HG03066 (cell line): Measurements from ENCODE around the gene LILRB5.
"Not testable (repeated sequence)": the region's sequence is repeated elsewhere in the genome, so short reads cannot be mapped to it uniquely, and the experiment has no call there.

Experiments
- ATAC-seq: cut with Tn5 transposase; IDR thresholded peaks from one replicate; pipeline ENCODE4 v1.9.1; 2021; ENCODE audit warnings: low read depth; ENCODE audit not compliant: unreplicated experiment

LILRB5 gene

DNA sequence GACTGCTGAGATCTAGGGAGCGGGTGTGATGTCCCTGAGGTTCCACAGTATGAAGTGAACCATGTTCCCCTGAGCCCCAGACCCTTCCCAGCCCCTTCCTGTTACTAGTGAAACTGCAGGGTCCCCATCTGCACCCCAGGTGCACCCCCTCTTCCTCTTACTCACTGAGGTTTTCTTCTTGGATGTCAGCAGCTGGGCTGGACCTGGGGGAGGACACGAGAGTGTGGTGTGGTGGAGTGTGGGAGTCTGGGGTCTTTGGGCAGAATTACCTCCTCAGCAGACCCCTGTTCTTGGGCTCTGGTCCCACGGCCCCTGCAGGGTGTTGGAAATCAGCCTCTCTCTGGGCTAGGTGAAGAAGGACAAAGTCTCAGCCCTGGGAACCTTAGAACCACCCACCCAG, 11.1 kb downstream of the LILRB5 start:
- ATAC-seq = no peak

DNA sequence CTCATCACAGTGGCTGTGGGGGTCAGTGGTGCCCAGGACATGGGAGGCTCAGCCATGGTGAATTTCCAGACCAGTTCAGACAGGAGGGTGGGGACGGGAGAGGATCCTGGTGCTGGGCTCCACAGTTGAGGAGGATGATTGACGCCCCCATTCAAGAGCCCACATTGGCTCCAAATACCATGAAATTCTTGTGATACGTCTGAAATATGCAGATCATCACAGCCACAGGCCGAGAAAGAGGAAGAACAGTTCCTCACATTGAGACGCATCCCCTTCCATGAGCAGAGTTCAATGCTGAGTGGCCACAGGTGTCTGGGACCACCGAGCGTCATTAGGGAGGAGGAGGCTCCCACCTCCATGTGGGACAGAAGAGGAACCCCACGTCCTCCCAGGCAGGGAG, 13.3 kb downstream of the LILRB5 start:
- not testable (repeated sequence) for ATAC-seq

DNA sequence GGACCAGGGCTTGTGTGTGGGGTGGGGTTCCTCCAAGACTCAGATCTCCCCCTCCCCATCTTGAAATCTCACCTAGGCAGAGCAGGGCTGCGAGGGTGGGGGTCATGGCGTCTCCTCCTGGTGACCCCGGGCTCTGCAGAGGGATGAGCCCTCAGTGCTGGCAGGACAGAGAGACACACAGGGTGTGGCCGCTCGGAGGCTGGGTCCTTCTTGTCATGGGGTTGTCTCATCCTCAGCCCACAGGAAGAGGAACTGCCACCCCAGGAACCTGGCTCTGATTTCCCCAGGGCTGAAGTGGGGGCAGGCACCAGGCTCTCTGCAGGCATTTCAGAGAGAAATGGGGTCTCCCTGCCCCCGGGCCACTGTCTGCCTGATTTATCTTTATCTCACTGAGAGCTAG, 14.4 kb downstream of the LILRB5 start, which contains the start of gene LILRA6:
LILRA6 (minus strand) TSS at position 145 of the 400 bp plus-strand sequence.
- ATAC-seq = not testable (repeated sequence)

DNA sequence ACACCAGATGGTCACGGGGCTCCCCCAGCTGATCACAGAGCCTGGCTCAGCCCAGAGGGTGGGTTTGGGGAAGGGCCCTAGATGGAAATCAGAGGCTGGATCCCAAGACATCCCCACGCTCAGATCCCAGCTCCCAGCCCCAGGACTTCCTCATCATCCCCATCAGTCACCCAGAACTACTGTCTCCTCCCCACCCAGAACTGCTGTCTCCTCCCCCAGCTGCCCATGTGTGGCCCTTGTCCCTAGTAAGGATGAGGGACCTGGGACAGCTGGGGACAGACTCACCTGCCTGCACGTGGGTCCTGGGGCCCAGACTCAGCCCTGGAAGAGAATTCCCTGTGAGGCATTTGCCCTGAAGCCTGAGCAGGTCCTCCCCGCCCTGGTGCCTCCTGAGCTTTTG, 14.8 kb downstream of the LILRB5 start:
- not testable (repeated sequence) for ATAC-seq

DNA sequence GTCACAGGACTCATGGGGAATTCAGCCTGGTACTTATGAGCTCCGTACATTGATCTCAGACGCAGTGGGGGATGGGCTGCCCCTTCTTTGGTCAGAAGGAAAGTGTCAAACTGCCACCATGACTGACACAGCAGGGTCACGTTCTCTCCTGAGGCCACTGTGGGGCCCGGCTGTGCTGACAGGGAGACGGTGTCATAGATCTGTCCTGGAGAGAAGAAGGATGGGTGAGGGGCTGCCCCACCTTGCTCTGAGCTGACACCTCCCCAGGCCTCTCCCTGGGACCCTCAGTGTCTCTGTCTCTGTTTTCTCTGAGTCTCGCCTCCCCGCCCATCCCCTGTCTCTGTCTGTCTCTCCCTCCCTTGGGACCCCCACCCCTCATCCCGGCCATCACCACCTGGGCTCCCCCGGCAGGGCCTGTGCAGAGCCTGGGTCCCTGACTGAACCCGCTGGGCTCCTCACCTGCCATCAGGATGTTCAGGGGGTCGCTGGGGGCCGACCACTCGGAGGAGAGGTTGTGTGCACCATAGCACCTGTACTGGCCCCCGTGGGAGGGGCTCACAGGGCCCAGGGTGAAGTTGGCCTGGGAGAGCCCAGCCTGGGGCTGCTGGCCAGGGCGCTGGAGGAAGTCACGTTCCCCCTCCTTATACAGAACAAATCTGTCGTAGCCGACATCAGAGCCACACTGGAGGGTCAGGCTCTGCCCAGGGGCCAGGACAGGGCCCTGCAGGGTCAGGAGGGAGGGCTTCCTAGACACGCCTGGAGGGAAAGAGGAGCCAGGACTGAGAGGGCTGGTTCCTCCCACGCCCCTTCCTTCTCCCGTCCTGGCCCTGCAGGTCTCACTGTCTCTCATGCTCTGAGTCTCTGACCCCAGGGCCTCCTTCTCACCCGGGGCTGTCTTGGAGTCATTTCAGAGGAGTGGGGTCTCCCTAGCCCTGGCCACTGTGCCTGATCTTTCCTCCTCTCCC, 16.4 kb downstream of the LILRB5 start:
- not testable (repeated sequence) for ATAC-seq

DNA sequence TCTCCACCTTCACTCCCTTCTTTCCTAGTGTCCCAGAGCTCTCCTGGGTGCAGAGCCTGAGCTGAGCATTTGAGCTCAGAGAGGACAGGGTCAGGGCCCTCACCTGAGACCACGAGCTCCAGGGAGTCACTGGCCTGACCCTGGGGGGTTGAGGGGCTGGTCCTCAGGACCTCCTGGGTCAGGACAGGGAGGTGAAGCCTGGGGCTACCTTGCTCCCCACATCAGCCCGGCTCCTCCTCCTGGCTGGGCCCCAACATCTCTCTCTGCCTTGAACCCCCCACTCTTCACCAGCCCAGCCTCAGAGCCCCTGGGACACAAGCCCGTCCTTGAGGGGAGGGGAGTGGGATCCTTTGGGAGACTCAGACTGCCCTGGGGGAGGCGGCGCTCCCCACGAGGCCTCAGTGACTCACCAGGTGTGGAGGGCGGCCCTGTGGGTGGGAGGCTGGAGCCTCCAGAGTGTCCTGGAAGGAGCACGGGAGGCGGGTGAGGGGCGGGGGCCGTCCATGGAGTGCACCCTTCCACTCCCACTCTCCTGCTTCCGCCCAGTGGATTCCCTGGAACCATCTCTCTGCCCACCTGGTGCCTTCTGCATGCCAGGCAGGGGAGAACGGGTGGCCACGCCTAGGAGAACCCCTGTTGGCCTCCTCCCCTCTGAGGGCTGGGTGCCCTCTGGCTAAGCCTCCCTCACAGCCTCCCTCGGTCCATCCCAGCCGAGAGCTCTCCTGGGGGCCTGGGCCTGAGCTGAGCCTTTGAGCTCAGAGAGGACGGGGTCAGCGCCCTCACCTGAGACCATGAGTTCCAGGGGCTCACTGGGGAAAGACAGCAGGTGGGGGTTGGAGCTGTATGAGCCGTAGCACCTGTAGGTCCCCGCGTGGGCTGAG, 17.3 kb downstream of the LILRB5 start:
- not testable (repeated sequence) for ATAC-seq

DNA sequence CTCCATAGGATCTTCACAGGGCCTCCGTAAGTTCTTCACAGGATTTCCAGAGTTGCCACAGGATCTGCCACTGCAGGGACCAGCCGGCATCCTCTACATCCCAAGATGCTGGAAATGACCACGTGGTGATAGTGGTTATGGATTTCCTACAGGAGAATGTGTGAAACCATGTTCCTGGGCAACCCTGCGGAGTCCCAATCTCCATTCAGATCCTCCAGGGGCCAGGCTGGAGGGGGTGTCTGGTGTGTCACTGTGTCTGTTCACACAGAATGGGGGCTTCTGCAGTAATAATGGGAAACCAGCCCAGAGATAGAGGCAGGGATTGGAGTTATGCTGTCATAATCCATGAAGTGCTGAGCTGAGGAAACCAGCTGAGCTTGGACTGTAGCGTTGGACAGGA, 23.1 kb downstream of the LILRB5 start:
- ATAC-seq = no peak

DNA sequence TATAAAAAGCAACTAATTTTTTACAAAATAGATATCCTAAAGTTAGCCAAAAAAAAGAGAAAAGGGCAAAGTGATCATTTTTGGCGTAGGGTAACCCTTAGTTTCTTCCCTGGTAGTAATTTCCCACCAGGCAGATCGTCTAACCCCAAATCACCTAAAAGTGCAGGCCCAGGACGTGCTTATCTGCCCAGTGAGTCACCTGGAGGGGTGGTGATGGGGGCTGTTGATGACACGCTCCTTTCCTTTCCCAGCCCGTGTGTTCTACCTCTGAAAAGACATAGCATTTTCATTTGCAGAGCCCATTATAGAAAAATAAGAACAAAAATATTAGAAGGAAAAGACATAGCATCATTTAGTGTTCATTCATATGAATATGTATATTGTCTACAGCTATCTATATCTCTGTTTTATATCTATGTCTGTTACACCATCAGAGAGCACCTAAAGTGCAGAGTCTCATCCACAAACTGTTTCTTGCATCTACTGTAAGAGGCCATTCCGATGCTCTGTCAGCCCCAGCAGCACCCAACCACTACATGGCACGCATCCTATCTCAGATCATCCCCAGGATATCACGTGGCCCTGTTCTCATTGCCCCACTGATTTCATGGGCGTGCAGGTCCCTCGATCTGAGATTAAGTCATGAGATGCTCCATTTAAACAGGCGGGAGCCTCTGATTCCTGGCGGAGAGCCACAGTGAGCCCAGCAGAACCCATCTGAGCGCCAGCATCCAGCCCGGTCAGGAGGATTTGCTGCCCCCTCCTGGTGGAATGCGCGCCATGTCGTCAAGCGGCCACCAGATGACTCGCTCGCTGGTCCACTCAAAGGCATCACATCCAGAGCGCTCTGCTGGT, 25.8 kb downstream of the LILRB5 start:
- no peak for ATAC-seq

DNA sequence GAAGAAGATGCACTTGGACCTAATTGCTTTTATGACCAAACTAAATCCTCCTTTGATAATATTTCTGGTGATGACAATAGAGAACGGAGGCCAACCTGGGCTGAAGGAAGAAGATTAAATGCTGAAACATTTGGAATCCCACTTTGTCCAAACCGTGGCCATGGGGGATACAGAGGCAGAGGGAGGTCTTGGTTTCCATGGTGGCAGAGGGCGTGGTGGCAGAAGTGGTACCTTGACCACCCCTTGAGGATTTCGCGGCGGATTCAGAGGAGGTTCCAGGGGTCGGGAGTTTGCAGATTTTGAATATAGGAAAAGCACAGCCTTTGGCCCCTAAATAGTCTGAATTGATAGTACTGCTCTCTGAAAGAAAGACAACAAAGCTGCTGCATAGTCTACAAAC, 27.0 kb downstream of the LILRB5 start:
- ATAC-seq = no peak

DNA sequence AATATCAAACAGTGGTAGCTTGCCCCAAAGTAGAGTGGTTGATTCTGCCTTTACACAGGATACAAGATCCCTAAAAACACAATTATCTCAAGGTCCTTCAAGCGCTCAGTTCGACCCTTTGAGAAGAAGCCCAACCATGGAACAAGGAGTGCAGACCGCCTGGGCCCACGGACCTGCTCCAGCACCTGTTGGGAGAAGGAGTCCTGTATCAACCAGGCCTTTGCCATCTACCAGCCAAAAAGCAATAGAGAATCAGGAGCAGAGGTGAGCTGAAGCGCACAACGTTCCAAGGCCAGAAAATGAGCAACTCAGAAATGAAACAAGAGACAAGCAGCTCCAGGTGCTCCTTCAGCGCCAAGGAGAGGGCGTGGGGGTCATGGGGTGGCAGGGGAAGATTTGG, 27.9 kb downstream of the LILRB5 start:
- ATAC-seq = no peak

DNA sequence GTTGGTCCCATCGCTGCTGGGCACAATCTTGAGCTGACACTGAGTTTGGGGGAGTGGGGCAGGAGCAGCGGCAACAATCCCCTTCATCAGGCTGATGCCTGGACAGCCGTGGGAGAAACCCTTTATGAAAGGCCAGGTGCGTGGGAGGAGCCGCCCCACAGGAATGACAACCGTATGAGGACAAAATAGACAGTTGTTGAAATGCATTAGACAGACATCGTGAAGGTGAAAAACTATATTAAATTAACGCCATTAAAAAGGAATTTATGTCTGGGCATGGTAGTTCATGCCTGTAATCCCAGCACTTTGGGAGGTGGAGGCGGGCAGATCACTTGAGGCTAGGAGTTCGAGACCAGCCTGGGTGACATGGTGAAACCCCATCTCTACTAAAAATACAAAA, 32.5 kb downstream of the LILRB5 start:
- not testable (repeated sequence) for ATAC-seq

DNA sequence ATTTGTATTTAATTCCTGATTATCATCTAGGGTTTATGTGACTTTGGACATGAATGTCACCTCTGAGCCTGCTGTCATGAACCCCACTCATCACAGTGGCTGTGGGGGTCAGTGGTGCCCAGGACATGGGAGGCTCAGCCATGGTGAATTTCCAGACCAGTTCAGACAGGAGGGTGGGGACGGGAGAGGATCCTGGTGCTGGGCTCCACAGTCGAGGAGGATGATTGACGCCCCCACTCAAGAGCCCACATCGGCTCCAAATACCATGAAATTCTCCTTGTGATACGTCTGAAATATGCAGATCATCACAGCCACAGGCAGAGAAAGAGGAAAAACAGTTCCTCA, 33.2 kb downstream of the LILRB5 start:
- ATAC-seq = not testable (repeated sequence)

DNA sequence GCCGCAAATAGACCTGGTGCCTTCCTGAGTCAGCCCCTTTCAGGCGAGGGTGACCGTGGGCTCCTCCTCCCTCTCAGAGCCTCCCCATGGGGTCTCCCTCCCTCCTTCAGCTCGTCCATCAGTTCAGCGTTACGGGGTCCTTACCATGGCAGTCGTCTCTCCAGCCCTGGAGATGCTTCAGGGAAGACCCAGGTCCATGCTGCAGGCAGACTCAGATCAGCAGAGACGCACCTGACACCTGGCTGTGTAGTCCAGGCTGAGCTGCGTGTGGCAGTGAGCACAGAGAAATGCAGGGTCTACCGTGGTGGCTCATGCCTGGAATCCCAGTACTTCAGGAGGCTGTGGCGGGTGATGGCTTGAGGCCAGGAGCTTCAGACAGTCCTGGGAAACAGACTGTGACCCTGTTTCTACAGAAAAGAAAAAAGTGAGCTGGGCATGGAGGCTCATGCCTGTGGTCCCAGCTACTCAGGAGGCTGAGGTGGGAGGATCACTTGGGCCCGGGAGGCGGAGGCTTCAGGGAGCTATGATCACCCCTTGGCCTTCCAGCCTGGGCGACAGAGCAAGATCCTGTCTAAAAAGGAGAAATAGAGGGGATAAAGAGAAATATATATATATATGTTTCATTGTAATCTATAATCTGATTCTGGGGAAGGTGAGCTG, 33.7 kb downstream of the LILRB5 start:
- not testable (repeated sequence) for ATAC-seq

DNA sequence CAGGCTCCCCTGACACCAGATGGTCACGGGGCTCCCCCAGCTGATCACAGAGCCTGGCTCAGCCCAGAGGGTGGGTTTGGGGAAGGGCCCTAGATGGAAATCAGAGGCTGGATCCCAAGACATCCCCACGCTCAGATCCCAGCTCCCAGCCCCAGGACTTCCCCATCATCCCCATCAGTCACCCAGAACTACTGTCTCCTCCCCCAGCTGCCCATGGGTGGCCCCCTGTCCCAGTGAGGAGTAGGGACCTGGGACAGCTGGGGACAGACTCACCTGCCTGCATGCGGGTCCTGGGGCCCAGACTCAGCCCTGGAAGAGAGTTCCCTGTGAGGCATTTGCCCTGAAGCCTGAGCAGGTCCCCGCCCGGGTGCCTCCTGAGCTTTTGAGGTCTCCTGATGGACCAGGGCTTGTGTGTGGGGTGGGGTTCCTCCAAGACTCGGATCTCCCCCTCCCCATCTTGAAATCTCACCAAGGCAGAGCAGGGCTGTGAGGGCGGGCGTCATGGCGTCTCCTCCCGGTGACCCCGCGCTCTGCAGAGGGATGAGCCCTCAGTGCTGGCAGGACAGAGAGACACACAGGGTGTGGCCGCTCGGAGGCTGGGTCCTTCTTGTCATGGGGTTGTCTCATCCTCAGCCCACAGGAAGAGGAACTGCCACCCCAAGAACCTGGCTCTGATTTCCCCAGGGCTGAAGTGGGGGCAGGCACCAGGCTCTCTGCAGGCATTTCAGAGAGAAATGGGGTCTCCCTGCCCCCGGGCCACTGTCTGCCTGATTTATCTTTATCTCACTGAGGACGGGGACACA, 34.4 kb downstream of the LILRB5 start, which contains the start of gene LILRB3:
LILRB3 (minus strand) TSS at position 534 of the 803 bp plus-strand sequence; CDS start at position 503, 31 bp downstream.
- not testable (repeated sequence) for ATAC-seq

DNA sequence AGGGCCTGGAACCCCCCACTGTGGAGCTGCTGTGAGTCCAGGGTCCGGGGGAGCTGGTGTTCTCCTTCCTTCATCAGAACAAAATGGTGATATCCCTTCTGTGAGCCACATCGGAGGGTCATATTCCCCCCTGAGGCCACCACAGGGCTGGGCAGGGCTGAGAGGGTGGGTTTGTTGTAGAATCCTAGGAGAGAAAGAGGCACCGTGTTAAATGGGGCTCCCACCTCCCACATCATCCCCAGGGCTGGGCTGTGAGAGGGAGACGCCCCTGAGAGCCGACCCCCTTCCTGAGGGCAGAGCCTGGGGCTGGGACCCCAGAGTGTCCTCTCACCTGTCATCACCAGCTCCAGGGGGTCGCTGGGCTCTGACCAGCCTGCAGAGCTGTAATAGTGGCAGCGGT, 35.1 kb downstream of the LILRB5 start:
- not testable (repeated sequence) for ATAC-seq

DNA sequence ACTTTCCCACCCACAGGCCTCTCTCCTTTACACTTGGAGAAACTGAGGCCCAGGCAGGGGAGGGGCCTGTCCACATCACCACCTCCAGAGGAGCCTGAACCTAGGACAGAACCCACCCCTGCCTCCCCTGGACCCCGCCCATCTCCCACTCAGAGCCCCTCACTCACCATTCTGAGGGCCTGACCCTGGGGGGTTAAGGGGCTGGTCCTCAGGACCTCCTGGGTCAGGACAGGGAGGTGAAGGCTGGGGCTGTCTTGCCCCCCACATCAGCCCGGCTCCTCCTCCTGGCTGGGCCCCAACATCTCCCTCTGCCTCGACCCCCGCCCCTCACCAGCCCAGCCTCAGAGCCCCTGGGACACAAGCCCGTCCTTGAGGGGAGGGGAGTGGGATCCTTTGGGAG, 37.4 kb downstream of the LILRB5 start:
- ATAC-seq = not testable (repeated sequence)

DNA sequence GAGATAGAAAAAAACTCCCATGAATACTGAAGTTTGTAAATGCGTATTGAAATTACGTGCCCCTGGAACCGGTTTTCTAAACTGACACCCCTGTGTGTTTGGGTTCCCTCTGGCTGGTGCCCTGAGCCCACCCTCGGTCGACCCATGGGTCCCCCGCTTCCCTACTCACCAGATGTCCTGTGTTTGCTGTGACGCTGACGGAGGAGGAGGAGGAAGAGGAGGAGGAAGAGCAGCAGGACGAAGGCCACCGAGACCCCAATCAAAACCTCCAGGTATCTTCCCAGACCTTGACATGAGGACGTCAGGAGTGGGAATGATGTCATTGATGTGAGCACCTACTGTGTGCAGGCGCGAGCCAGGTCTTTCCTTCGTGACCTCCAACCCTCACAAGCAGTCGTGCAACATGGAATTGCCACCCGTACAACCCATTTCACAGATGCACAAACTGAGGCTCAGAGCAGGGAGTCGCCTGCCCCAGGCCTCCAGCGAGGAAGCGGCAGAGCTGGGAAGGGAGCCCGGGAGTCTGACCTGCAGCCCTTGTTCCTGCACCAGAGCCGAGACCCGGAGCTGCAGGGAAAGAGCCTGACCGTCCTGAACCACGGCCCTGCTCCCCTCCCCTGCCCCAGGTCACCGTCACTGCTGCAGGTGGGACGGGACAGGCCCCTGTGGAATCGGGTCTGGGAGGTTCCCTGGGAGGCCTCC, 38.0 kb downstream of the LILRB5 start:
- ATAC-seq = no peak

DNA sequence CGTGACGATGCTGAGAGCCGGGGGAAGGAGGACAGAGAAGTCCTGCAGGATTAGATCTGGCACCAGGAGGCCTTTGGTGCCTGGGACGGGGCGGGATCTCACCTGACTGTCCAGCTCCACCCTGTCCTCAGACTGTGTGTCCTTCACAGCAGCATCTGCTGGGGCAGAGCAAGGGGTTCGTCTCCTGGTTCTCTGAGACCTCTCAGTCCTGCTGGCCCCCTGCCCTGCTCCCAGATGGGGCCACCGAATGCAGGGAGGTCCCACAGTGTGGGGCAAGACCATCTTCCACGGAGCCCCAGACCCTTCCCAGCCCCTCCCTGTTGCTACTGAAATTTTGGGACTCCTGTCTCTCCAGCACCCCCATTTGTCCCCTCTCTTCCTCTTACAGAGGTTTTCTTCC, 38.8 kb downstream of the LILRB5 start:
- no peak for ATAC-seq
